Pulmonary artery endothelial cell (primary cell): ENCODE results near the gene HHEX. TPM values are rescaled to one million over a fixed set of nuclear protein-coding genes. Genes with fewer than 3 reads are reported as not detected.

Source experiments
- DNase-seq: peaks from one replicate; pipeline ENCODE4 v3.0.0-alpha.2; 2011; ENCODE audit warnings: low read depth, low spot score
- total RNA-seq: library from RNA; depleted of rRNA; stranded (reverse); fragments of >200 nt; gene quantifications from 2 replicates; pipeline ENCODE4 v1.2.3, GENCODE V29; 2014

HHEX gene
- total RNA-seq, 1 donor from 2014 or later: 46.5 TPM

GRCh38 chr10:92692697-92693533, 3.2 kb downstream of the HHEX start:
- DNase-seq: no peak

GRCh38 chr10:92693534-92693893, 3.8 kb downstream of the HHEX start:
- no peak for DNase-seq

- DNase-seq: no peak
Observed at GRCh38 chr10:92695679-92696605, 6.2 kb downstream of the HHEX start.

GRCh38 chr10:92696606-92697383, 7.0 kb downstream of the HHEX start:
- no peak for DNase-seq

GRCh38 chr10:92697663-92698511, 8.1 kb downstream of the HHEX start:
- DNase-seq: no peak

GRCh38 chr10:92699193-92699517, 9.4 kb downstream of the HHEX start:
- DNase-seq: no peak

GRCh38 chr10:92699518-92700381, 10.0 kb downstream of the HHEX start:
- no peak for DNase-seq

GRCh38 chr10:92702301-92702916, 12.7 kb downstream of the HHEX start:
- no peak for DNase-seq

GRCh38 chr10:92712016-92712889, 22.5 kb downstream of the HHEX start:
- DNase-seq: no peak

GRCh38 chr10:92714152-92714845, 24.5 kb downstream of the HHEX start:
- no peak for DNase-seq

- DNase-seq: no peak
Observed at GRCh38 chr10:92714872-92715271, 25.1 kb downstream of the HHEX start.

- no peak for DNase-seq
Observed at GRCh38 chr10:92719991-92720830, 30.5 kb downstream of the HHEX start.

- DNase-seq: no peak
Observed at GRCh38 chr10:92720831-92721165, 31.0 kb downstream of the HHEX start.

GRCh38 chr10:92722349-92722748, 32.6 kb downstream of the HHEX start:
- no peak for DNase-seq

GRCh38 chr10:92727141-92727540, 37.4 kb downstream of the HHEX start:
- DNase-seq: no peak

GRCh38 chr10:92727550-92727949, 37.8 kb downstream of the HHEX start:
- DNase-seq: no peak

GRCh38 chr10:92729886-92730285, 40.1 kb downstream of the HHEX start:
- DNase-seq: no peak
